ENCODE measurements around the gene PLCH1. TPM values are rescaled to one million over a fixed set of nuclear protein-coding genes. Genes with fewer than 3 reads are reported as not detected.

Gene PLCH1
- total RNA-seq, 1 experiment from 2014 or later: 4.1 TPM

DNA sequence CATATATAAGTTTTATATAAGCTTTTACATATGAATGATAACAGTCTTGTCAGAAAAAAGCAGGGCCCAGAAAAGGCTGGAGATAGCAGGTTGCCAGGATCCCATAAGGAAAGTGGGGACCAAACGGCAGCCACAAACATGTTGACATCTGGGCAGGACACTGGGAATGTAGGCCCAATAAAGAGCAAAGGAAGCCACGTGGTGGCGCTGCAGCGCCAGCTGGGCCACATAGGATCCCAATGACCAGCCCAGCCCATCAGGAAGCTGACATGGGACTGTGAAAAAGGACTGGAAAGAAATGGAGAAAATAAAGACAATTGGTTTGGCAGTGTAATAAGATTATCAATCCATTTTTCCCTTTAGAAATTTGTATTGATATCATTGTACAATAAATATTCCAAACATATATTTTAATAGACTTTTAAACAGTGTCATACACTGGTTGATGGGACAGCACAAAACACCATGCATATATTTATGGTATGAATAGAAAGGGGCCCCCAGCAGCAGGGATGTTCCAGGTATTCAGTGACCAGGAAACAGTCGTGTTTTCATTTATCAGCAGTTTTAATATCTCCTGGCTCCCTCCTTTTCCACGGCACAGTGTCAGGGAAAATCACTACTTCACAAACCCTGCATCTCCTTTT lies 362.4 kb downstream of the PLCH1 start:
- peak; percentile 100 for ATAC-seq
- no peaks in the 10 kb centered on the region for H4K20me1 ChIP-seq (ENCODE audit: low read length)
- CTCF ChIA-PET: interaction anchor here (0.6 to 1.0 kb wide), 10 partner anchors 27 to 487 kb away, joined by 3 to 37 read pairs (median 4); partner anchors contain the start of gene SLC33A1
- H3K4me1 ChIP-seq (ENCODE audit: insufficient read depth, low read length): peaks cover 6% of the 10 kb centered on the region
- H3K9me3 ChIP-seq (ENCODE audit: low read length): no peaks in the 10 kb centered on the region
- H3K4me2 ChIP-seq (ENCODE audit: low read length): no peak overlapping the region
- no peak overlapping the region for H3K9ac ChIP-seq (ENCODE audit: low read length)
- no peak for TF ChIP-seq EZH2 (IDR thresholded peaks at IDR 0.05; ENCODE audit: low read length, unreplicated experiment)
- TF ChIP-seq, protein P1, sequence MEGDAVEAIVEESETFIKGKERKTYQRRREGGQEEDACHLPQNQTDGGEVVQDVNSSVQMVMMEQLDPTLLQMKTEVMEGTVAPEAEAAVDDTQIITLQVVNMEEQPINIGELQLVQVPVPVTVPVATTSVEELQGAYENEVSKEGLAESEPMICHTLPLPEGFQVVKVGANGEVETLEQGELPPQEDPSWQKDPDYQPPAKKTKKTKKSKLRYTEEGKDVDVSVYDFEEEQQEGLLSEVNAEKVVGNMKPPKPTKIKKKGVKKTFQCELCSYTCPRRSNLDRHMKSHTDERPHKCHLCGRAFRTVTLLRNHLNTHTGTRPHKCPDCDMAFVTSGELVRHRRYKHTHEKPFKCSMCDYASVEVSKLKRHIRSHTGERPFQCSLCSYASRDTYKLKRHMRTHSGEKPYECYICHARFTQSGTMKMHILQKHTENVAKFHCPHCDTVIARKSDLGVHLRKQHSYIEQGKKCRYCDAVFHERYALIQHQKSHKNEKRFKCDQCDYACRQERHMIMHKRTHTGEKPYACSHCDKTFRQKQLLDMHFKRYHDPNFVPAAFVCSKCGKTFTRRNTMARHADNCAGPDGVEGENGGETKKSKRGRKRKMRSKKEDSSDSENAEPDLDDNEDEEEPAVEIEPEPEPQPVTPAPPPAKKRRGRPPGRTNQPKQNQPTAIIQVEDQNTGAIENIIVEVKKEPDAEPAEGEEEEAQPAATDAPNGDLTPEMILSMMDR (conservative IDR thresholded peaks at IDR 0.05; ENCODE audit: low read depth, low read length): peak; percentile 94
- H3K36me3 ChIP-seq (ENCODE audit: low read depth, low read length): no peaks in the 10 kb centered on the region
- H3F3A ChIP-seq (ENCODE audit: low read length, unreplicated experiment): no peaks in the 10 kb centered on the region
- POLR2A ChIA-PET (ENCODE audit: unreplicated experiment): no interaction called here
- no peaks in the 10 kb centered on the region for H3K27me3 ChIP-seq (ENCODE audit: low read length)
- no peaks in the 10 kb centered on the region for H3K79me2 ChIP-seq (ENCODE audit: low read length)
- H3K27ac ChIP-seq (ENCODE audit: low read length): no peak overlapping the region
- no peak overlapping the region for H2AFZ ChIP-seq (ENCODE audit: low read length)
- no peaks in the 10 kb centered on the region for H3K9me2 ChIP-seq (replicated peaks; ENCODE audit: low read length)
- peak; percentile 91 for DNase-seq
- intact Hi-C loops (cut with micrococcal nuclease): loop anchor here (1.0 to 10.0 kb wide), 6 partner anchors 29 to 472 kb away; partner anchors contain the start of genes PLCH1 and SLC33A1
- no TSS peak for BruUV-seq (replicated peaks)
- no peak overlapping the region for H3K4me3 ChIP-seq (ENCODE audit: low read length)

DNA sequence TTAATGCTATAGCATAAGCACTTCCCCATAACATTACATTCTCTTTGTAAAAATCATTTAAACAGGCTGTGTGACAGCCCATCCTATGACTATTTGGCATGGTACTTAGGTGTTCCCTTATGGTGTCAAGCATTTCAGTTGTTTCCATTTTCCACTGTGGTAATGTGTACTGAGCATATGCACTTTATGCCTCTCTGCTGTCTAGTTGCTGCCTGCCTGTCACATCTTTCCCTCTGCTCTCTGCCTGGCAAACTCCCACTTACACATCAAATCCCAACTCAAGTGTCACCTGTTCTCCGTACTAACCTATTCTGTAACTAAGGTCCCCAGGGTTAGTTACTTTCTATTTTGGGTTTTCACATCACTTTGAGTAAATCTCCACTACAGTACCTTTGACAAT lies 367.0 kb downstream of the PLCH1 start:
- no peaks in the 10 kb centered on the region for H4K20me1 ChIP-seq (ENCODE audit: low read length)
- H3K4me2 ChIP-seq (ENCODE audit: low read length): no peak overlapping the region
- ATAC-seq (no peak), DNase-seq (no peak)
- POLR2A ChIA-PET (ENCODE audit: unreplicated experiment): no interaction called here
- CTCF ChIA-PET: no interaction called here
- BruUV-seq (replicated peaks): no TSS peak
- no peak overlapping the region for H3K9ac ChIP-seq (ENCODE audit: low read length)
- no peak for TF ChIP-seq EZH2 (IDR thresholded peaks at IDR 0.05; ENCODE audit: low read length, unreplicated experiment)
- TF ChIP-seq EZH2phosphoT487 (IDR thresholded peaks at IDR 0.05; ENCODE audit: borderline replicate concordance, low read length): no peak
- TF ChIP-seq, protein P1 (conservative IDR thresholded peaks at IDR 0.05; ENCODE audit: low read depth, low read length): no peak
- intact Hi-C loops (cut with micrococcal nuclease): no loop called here
- no peaks in the 10 kb centered on the region for H3K4me1 ChIP-seq (ENCODE audit: insufficient read depth, low read length)
- no peak overlapping the region for H3K27ac ChIP-seq (ENCODE audit: low read length)
- H2AFZ ChIP-seq (ENCODE audit: low read length): no peak overlapping the region
- no peaks in the 10 kb centered on the region for H3K27me3 ChIP-seq (ENCODE audit: low read length)
- no peak overlapping the region for H3K4me3 ChIP-seq (ENCODE audit: low read length)
- no peaks in the 10 kb centered on the region for H3K9me2 ChIP-seq (replicated peaks; ENCODE audit: low read length)
- no peaks in the 10 kb centered on the region for H3F3A ChIP-seq (ENCODE audit: low read length, unreplicated experiment)
- no peaks in the 10 kb centered on the region for H3K36me3 ChIP-seq (ENCODE audit: low read depth, low read length)
- no peaks in the 10 kb centered on the region for H3K9me3 ChIP-seq (ENCODE audit: low read length)
- no peaks in the 10 kb centered on the region for H3K79me2 ChIP-seq (ENCODE audit: low read length)

DNA sequence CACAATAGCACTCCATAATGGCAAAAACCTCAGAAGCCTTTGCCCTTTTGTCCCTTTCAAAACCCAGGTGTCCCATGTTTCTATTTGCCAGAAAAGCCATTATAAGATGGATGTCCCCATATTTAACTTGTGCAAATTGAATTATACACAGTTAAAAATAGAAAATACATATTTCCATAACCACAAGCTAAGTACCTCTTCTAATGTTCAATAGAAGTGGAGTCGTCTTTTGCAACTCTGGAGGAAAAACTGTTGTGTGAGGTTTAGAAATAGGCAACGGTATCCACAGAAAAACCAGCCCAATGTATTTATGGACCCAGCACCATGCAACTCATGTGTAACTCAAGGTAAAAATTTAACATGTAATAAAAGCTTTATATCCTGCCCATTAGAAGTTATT lies 367.8 kb downstream of the PLCH1 start:
- Histone ChIP-seq H3K9me3 (ENCODE audit: low read length) (no peaks in the 10 kb centered on the region), H3F3A (ENCODE audit: low read length, unreplicated experiment) (no peaks in the 10 kb centered on the region), H3K27ac (ENCODE audit: low read length) (no peak overlapping the region), H3K9ac (ENCODE audit: low read length) (no peak overlapping the region), H2AFZ (ENCODE audit: low read length) (no peak overlapping the region), H3K4me2 (ENCODE audit: low read length) (no peak overlapping the region), H3K27me3 (ENCODE audit: low read length) (no peaks in the 10 kb centered on the region), H3K9me2 (replicated peaks; ENCODE audit: low read length) (no peaks in the 10 kb centered on the region), H3K36me3 (ENCODE audit: low read depth, low read length) (no peaks in the 10 kb centered on the region), H3K79me2 (ENCODE audit: low read length) (no peaks in the 10 kb centered on the region), H3K4me1 (ENCODE audit: insufficient read depth, low read length) (no peaks in the 10 kb centered on the region), H3K4me3 (ENCODE audit: low read length) (no peak overlapping the region), H4K20me1 (ENCODE audit: low read length) (no peaks in the 10 kb centered on the region)
- POLR2A ChIA-PET (ENCODE audit: unreplicated experiment): no interaction called here
- ATAC-seq (no peak), DNase-seq (no peak)
- TF ChIP-seq EZH2 (IDR thresholded peaks at IDR 0.05; ENCODE audit: low read length, unreplicated experiment) (no peak), EZH2phosphoT487 (IDR thresholded peaks at IDR 0.05; ENCODE audit: borderline replicate concordance, low read length) (no peak)
- TF ChIP-seq, protein P1 (conservative IDR thresholded peaks at IDR 0.05; ENCODE audit: low read depth, low read length): no peak
- CTCF ChIA-PET: no interaction called here
- intact Hi-C loops (cut with micrococcal nuclease): no loop called here
- BruUV-seq (replicated peaks): no TSS peak
